ENCODE results near the gene GRHL1.

GRHL1 gene

DNA sequence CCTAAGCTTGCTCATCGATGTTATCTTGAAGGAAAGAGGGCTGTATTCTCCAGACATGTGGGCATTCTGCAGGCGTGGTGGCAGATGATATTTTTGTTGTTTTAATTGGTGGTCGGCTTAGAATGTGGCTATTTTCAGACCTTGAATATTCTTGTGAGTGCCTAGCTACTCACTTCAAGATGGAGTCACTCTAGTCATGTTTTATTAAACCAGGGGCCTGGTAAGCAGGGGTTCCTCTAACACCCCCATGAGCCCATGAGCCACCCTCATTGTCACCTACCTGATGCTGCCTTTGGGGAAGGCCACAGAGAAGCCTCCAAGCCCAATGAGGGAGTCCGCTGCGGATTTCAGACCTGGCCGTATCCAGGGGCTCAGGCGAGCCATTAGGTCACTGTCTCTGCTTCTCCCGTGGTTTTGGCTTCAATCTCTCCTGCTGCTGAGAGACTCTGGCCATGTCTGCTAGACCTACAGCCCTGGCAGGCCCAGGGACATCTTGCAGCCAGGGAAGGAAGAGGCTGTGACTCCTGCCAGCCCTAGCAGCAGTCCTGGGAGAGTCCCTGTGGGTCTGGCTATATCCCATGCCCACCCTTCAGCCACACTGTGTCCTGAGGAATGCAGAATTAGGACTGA is 75.6 kb downstream of the GRHL1 start:
- TF ChIP-seq SIN3A (IDR thresholded peaks at IDR 0.05; ENCODE audit: borderline replicate concordance, insufficient read depth, low read length) (no peak), TAF1 (IDR thresholded peaks at IDR 0.05; ENCODE audit: borderline replicate concordance, insufficient read depth, low read length) (no peak), FOXP2 (optimal IDR thresholded peaks at IDR 0.05; ENCODE audit: borderline replicate concordance, extremely low read depth, extremely low read length, insufficient read depth) (no peak), POLR2AphosphoS5 (IDR thresholded peaks at IDR 0.05; ENCODE audit: low read depth, low read length) (no peak)
- TF ChIP-seq, protein P1, sequence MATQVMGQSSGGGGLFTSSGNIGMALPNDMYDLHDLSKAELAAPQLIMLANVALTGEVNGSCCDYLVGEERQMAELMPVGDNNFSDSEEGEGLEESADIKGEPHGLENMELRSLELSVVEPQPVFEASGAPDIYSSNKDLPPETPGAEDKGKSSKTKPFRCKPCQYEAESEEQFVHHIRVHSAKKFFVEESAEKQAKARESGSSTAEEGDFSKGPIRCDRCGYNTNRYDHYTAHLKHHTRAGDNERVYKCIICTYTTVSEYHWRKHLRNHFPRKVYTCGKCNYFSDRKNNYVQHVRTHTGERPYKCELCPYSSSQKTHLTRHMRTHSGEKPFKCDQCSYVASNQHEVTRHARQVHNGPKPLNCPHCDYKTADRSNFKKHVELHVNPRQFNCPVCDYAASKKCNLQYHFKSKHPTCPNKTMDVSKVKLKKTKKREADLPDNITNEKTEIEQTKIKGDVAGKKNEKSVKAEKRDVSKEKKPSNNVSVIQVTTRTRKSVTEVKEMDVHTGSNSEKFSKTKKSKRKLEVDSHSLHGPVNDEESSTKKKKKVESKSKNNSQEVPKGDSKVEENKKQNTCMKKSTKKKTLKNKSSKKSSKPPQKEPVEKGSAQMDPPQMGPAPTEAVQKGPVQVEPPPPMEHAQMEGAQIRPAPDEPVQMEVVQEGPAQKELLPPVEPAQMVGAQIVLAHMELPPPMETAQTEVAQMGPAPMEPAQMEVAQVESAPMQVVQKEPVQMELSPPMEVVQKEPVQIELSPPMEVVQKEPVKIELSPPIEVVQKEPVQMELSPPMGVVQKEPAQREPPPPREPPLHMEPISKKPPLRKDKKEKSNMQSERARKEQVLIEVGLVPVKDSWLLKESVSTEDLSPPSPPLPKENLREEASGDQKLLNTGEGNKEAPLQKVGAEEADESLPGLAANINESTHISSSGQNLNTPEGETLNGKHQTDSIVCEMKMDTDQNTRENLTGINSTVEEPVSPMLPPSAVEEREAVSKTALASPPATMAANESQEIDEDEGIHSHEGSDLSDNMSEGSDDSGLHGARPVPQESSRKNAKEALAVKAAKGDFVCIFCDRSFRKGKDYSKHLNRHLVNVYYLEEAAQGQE (IDR thresholded peaks at IDR 0.05; ENCODE audit: insufficient read depth in 1 of 2, low read depth in 2 of 2, low read length in 2 of 2), result no peak

DNA sequence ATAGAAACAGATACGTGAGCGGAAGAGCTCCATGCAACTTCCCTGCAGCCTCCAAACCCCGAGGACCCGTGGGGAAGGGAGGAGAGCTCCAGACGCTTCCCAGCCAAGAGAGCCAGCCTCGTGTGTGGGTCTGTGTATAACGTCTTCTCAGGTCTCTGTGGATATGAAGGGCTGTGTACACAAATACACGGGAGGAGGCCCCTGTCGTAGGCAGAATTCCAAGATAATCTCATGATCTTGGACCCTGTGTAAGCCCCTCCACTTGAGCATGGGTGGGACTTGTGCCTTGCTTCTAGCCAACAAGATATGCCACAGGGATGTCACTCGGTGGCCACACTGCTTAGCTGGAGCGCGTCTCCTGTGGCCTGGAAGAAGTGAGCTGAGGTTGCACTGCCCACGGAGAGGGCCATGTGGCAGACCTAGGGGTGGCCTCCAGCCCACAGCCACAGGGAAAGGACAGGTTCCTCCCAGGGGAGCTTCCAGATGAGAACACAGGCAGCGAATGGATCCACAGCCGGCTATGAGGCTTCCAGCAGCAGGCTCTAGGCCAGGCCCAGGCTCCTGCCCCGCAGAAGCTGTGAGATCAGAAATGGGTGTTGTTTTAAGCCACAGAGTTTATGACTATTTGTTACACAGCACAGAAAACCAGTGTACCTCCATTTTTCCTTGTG is 76.3 kb downstream of the GRHL1 start:
- TF ChIP-seq TAF1 (IDR thresholded peaks at IDR 0.05; ENCODE audit: borderline replicate concordance, insufficient read depth, low read length) (no peak), POLR2AphosphoS5 (IDR thresholded peaks at IDR 0.05; ENCODE audit: low read depth, low read length) (no peak), FOXP2 (optimal IDR thresholded peaks at IDR 0.05; ENCODE audit: borderline replicate concordance, extremely low read depth, extremely low read length, insufficient read depth) (no peak), SIN3A (IDR thresholded peaks at IDR 0.05; ENCODE audit: borderline replicate concordance, insufficient read depth, low read length) (no peak)
- TF ChIP-seq, protein P1 (IDR thresholded peaks at IDR 0.05; ENCODE audit: insufficient read depth in 1 of 2, low read depth in 2 of 2, low read length in 2 of 2), result no peak

DNA sequence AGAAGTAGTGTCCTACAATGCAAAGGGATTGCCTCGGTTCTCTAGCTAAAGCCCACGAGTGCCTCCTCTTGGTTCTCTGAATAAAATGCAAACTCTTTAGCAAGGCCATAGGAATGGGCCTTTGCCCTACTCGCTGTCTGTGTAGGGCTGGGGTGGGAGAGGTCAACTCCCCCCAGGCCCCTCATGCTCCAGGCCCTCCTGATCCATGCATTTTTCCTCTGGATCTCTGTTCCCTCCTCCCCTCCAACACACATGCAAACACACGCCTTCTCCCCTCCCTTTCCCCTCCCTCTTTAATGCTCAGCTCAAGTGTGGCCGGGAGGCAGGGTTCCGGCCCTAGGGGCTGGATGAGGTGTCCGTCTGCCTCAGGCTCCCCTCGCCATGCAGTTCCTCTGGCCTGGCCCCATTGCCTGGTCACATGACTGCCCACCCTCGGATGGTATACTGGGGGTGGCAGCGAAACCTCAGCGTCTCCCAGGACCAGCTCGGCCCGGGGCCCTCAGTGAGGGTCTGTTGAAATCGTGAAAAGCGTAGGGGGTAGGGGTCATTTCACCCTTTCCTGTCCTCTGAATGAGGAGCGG is 77.0 kb downstream of the GRHL1 start:
- TF ChIP-seq, protein P1 (IDR thresholded peaks at IDR 0.05; ENCODE audit: insufficient read depth in 1 of 2, low read depth in 2 of 2, low read length in 2 of 2), result no peak
- TF ChIP-seq SIN3A (IDR thresholded peaks at IDR 0.05; ENCODE audit: borderline replicate concordance, insufficient read depth, low read length) (no peak), TAF1 (IDR thresholded peaks at IDR 0.05; ENCODE audit: borderline replicate concordance, insufficient read depth, low read length) (no peak), FOXP2 (optimal IDR thresholded peaks at IDR 0.05; ENCODE audit: borderline replicate concordance, extremely low read depth, extremely low read length, insufficient read depth) (no peak), POLR2AphosphoS5 (IDR thresholded peaks at IDR 0.05; ENCODE audit: low read depth, low read length) (no peak)

DNA sequence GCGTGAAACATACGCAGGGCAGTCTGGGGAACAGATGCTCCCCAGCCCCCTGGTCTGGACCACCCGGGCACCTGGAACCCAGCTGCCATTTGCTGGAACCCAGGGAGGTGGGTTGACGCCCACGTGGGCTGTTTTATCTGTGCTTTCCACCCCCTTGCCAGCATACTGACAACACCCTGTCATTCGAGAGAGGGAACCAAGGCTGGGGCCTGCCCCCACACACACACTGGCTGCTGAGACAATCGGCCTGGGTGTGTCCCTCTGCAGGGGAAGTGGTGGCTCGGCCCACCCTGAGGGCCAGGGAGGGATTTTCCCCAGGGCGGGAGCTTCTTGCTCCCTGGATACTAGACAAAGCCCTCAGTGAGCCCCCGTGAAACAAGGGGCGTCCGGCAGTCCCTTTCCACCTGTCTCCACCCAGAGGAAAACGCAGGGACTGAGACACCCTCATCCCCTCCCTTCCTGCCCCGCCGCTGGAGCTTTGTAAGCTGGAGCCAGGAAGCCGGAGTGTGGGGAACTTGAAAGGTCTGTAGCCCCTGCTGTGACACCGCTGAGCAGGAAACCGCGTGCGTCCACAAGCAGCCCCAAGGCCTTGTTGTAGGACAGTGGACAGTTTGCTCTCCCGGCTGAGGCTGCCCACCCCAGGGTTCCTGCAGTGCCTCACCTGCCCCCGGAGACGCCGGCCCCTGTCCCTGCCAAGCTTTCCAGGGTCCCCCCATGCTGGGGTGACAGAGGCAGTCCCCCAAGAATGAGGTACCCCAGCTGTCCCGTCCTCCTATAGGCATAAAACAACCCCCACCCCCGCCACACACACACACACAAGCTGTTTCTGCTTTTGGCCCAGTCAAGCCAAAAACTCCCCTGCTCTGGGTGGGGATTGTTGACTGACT is 77.7 kb downstream of the GRHL1 start:
- no peak for TF ChIP-seq SIN3A (IDR thresholded peaks at IDR 0.05; ENCODE audit: borderline replicate concordance, insufficient read depth, low read length)

DNA sequence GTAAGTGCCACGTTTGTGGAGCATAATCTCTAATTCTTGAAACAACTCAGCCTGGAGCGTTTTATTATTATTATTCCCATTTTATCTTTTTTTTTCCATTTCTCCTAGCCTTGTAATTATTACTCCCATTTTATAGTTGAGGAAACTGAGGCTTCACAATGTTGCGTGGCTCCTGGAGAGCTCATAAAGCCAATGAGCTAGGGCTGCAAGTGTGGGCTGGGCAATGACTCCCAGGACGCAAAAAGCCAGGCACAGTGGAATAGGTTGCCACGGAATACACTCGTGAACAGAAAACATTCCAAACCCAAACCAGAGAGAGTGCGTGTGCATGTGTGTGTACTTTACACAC is 78.4 kb downstream of the GRHL1 start:
- TF ChIP-seq TAF1 (IDR thresholded peaks at IDR 0.05; ENCODE audit: borderline replicate concordance, insufficient read depth, low read length) (no peak), POLR2AphosphoS5 (IDR thresholded peaks at IDR 0.05; ENCODE audit: low read depth, low read length) (no peak), FOXP2 (optimal IDR thresholded peaks at IDR 0.05; ENCODE audit: borderline replicate concordance, extremely low read depth, extremely low read length, insufficient read depth) (no peak), SIN3A (IDR thresholded peaks at IDR 0.05; ENCODE audit: borderline replicate concordance, insufficient read depth, low read length) (no peak)
- TF ChIP-seq, protein P1 (IDR thresholded peaks at IDR 0.05; ENCODE audit: insufficient read depth in 1 of 2, low read depth in 2 of 2, low read length in 2 of 2), result no peak
